ENCODE data around the gene MTCH2.

Gene MTCH2

GRCh38 chr11:47631473-47631872 is 10.9 kb downstream of the MTCH2 start:
- DNase-seq, result no peak

- no peak for DNase-seq
These were observed 14.3 kb downstream of the MTCH2 start for GRCh38 chr11:47628026-47628425.

GRCh38 chr11:47626234-47626633 is 16.1 kb downstream of the MTCH2 start:
- DNase-seq, result no peak

GRCh38 chr11:47620836-47621378 is 21.5 kb downstream of the MTCH2 start:
- DNase-seq, result no peak

GRCh38 chr11:47617417-47617809 is 24.9 kb downstream of the MTCH2 start:
- no peak for DNase-seq

- DNase-seq, result peak; percentile 76
These were observed 25.5 kb downstream of the MTCH2 start for GRCh38 chr11:47616726-47617416.

- no peak for DNase-seq
These were observed 27.1 kb downstream of the MTCH2 start for GRCh38 chr11:47615249-47615648.

GRCh38 chr11:47611348-47611794 is 31.0 kb downstream of the MTCH2 start:
- DNase-seq, result peak; percentile 52

GRCh38 chr11:47609675-47610074 is 32.7 kb downstream of the MTCH2 start:
- DNase-seq, result no peak

- peak; percentile 62 for DNase-seq
These were observed 35.0 kb downstream of the MTCH2 start for GRCh38 chr11:47607380-47607779.

- no peak for DNase-seq
These were observed 35.6 kb downstream of the MTCH2 start for GRCh38 chr11:47606731-47607130.

- DNase-seq, result no peak
These were observed 36.4 kb downstream of the MTCH2 start for GRCh38 chr11:47605921-47606320.

- DNase-seq, result no peak
These were observed 39.1 kb downstream of the MTCH2 start for GRCh38 chr11:47603295-47603694.

- no peak for DNase-seq
These were observed 42.5 kb downstream of the MTCH2 start for GRCh38 chr11:47599902-47600301.

- DNase-seq, result no peak
These were observed 46.4 kb downstream of the MTCH2 start for GRCh38 chr11:47595967-47596366.

- no peak for DNase-seq
These were observed 47.3 kb downstream of the MTCH2 start for GRCh38 chr11:47595029-47595428.

GRCh38 chr11:47593934-47594855 is 48.2 kb downstream of the MTCH2 start, which contains the start of gene C1QTNF4:
Gene C1QTNF4, minus strand, starts transcription at chr11:47594411. Its CDS starts 3,601 bp downstream, at chr11:47590810.
- no peak for DNase-seq

- DNase-seq, result no peak
These were observed 48.8 kb downstream of the MTCH2 start for GRCh38 chr11:47593492-47593933.

- no peak for DNase-seq
These were observed 49.4 kb downstream of the MTCH2 start for GRCh38 chr11:47592970-47593369.

GRCh38 chr11:47592251-47592650 is 50.1 kb downstream of the MTCH2 start:
- DNase-seq, result no peak

- DNase-seq, result peak; percentile 26
These were observed 50.6 kb downstream of the MTCH2 start for GRCh38 chr11:47591764-47592163.

GRCh38 chr11:47589977-47590861 is 52.1 kb downstream of the MTCH2 start:
- DNase-seq, result peak; percentile 82

Measured in femur (tissue), 1 donor.